Activated CD8-positive, alpha-beta memory T cell treated with anti-CD3 and anti-CD28 coated beads for 48 hours (primary cell): ENCODE measurements around the gene TMEM86B.

ENCODE experiments used
- DNase-seq, 3 experiments: peaks; one replicate each; pipeline ENCODE4 v3.0.0-alpha.2; 2020; ENCODE audit warnings: low read depth in 2 of 3, low spot score in 2 of 3

TMEM86B gene

DNA sequence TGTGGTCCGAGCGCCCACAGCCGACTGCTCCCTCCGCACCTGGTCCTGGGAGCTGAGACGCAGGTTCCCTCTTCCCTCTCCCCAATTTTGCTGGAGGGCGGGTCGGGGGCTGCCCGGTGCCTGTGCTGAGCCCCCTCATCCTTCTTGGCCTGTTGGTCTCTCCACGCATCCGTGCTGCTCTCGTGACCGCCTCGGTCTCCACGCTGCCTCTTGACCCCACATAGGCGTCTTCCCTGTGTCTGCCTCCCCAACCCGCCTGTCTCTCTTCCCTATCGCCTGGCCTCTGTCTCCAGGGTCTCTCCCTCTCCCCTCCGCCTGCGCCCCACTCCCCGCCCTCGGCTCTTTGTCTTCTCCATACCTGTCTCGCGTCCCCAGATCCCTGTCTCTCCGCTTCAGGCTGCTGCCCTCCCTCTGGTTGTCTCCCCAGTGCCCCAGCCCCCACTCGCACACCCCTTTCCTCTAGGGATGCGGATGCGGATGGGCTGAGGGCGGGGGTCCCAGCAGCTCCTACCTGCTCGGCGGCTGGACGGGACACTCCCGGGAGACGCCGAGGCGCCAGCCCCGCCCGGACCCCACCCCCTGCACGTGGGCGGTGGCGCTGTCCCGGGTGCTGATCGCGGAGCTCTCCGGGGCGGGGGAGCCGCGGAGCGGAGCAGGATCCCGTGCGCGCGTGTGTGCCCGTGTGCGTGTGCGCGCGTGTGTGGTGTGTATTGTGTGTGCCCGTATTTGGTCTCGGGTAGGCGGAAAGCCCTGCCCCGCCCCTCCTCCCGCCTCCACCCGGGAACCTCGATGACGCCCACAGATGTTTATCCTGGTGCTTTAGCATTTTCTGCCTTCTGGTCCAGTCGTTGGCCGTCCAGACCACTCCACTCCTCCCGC lies 48.7 kb downstream of the TMEM86B start, which contains the start of gene SYT5:
SYT5 (minus strand) TSS at position 684 of the 879 bp plus-strand sequence. CDS start 1,248 bp downstream, outside the sequence.
- DNase-seq = peak in 2 of 3 experiments; percentile 42 to 47

DNA sequence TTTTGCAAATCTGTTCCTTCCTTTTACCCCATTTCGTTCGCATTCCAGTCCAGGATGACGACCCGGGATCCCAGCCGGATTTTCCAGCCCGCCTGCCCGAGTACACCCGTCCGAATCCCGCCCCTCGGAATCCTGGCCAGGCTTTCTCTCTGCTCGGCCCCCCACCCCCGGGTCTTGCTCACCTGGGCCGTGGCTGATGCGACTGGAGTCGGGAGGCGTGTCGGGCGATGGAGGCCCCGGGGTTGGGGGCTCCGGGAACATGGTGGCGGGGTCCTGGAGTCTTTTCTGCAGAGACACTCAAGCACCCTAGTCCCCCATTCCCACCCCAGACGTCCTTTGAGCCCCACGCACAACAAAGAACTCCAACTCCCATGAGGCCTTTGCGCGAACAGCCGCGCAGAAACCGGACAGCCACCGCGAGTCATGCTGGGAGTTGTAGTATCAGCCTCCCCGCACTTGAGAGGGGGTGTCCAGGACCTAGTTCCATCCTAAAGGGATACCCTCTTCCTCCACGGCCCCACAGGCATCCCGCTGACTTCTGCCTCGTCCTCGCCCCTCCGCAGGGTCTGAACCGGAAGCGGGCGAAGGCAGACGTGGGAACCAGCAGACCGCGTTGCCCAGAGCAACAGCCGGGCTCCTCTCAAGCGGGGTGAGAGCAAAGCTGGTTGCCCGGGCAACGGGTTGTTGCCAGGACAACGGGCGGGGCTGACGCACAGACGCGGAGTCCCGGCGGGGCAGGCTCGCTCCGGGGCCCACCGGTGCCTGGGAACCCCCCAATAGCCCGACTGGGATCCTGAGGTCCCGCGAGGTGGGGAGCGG lies 49.6 kb downstream of the TMEM86B start:
- DNase-seq = peak; percentile 79 to 87 (median 82)
